ENCODE measurements around the gene UBALD1.

Gene UBALD1

GRCh38 chr16:4570086-4570485 lies 44.6 kb downstream of the UBALD1 start:
- ATAC-seq (no peak), DNase-seq (no peak)
- H3K27me3 Mint-ChIP-seq, result no peaks in the 10 kb centered on the region
- H3K27ac Mint-ChIP-seq, result no peak overlapping the region
- no peak overlapping the region for H3K4me3 Mint-ChIP-seq
- H3K9me3 Mint-ChIP-seq, result no peaks in the 10 kb centered on the region
- H3K4me1 Mint-ChIP-seq, result peaks cover 22% of the 10 kb centered on the region

DNA sequence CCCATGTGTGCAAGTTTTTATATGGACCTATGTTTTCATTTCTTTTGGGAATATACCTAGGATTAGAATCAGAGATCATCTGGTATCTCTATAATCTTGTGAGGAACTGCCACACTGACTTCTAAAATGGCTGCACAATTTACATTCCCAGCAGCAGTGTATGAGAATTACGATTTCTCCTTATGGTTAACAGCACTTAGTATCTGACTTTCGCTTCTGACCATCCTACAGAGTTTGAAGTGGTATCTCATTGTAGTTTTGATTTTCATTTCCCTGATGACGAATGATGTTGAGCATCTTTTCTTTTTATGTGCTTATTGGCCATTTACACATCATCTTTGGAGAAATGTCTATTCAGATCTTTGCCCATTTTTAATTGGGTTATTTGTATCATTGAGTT lies 48.5 kb downstream of the UBALD1 start:
- peak; percentile 40 for ATAC-seq

GRCh38 chr16:4564661-4565267 lies 49.9 kb downstream of the UBALD1 start:
- H3K4me1 Mint-ChIP-seq, result peaks cover 15% of the 10 kb centered on the region
- no peak overlapping the region for H3K27ac Mint-ChIP-seq
- no peak overlapping the region for H3K4me3 Mint-ChIP-seq
- no peak for DNase-seq
- H3K9me3 Mint-ChIP-seq, result no peaks in the 10 kb centered on the region
- no peaks in the 10 kb centered on the region for H3K27me3 Mint-ChIP-seq
- no peak for ATAC-seq

More for the DNA sequence above, 48.5 kb downstream of the UBALD1 start:
- H3K27ac Mint-ChIP-seq, result peak overlapping the region in 1 of 2 donors; percentile 84
- H3K9me3 Mint-ChIP-seq, result no peaks in the 10 kb centered on the region
- no peaks in the 10 kb centered on the region for H3K27me3 Mint-ChIP-seq
- peaks cover 15% of the 10 kb centered on the region for H3K4me1 Mint-ChIP-seq
- no peak for DNase-seq
- no peak overlapping the region for H3K4me3 Mint-ChIP-seq

DNA sequence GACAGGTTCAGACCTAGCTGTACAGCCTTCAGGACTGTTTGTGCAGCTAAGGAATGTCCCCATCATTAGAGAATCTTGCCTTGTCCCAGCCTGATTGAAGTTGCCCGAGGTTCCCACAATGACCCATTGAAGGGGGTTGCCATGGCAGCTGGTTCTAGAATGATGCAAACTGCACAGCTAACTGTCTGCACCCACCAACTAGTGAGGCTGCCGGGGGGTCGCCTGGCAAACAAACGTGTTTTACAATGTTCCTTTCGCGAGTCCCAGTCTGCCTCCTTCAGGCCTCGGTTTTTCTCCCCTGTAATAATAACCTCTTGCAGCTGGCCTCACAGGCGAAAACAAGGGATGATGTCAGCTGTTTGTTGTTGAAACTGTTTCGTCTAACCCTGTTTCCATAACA lies 53.1 kb downstream of the UBALD1 start:
- no peak for ATAC-seq

More for the DNA sequence above, 53.1 kb downstream of the UBALD1 start:
- Mint-ChIP-seq H3K27me3 (no peaks in the 10 kb centered on the region), H3K4me1 (peaks cover 9% of the 10 kb centered on the region), H3K27ac (no peak overlapping the region), H3K9me3 (no peaks in the 10 kb centered on the region), H3K4me3 (no peak overlapping the region)
- no peak for DNase-seq
